HG03558 (cell line): ENCODE data around the gene CCL19.

Experiments
- ATAC-seq: cut with Tn5 transposase; IDR thresholded peaks from one replicate; pipeline ENCODE4 v1.9.1; 2021; ENCODE audit warnings: moderate number of reproducible peaks; ENCODE audit not compliant: unreplicated experiment; ENCODE audit errors: extremely low read depth

The CCL19 gene

GRCh38 chr9:34701023-34701768 is 10.1 kb upstream of the CCL19 start:
- no peak for ATAC-seq

- no peak for ATAC-seq
Measured at GRCh38 chr9:34694811-34695210, 3.7 kb upstream of the CCL19 start.

- no peak for ATAC-seq
Measured at GRCh38 chr9:34693560-34693959, 2.5 kb upstream of the CCL19 start.

- ATAC-seq: no peak
Measured at GRCh38 chr9:34691936-34692315, 850 bp upstream of the CCL19 start.

- no peak for ATAC-seq
Measured at GRCh38 chr9:34689512-34689911, 1.6 kb downstream of the CCL19 start.

GRCh38 chr9:34689116-34689470 is 2.0 kb downstream of the CCL19 start:
- ATAC-seq: no peak

- ATAC-seq: no peak
Measured at GRCh38 chr9:34688329-34689115, 2.6 kb downstream of the CCL19 start.

- no peak for ATAC-seq
Measured at GRCh38 chr9:34687276-34688030, 3.6 kb downstream of the CCL19 start.

- ATAC-seq: no peak
Measured at GRCh38 chr9:34686732-34687131, 4.3 kb downstream of the CCL19 start.

GRCh38 chr9:34686231-34686630 is 4.8 kb downstream of the CCL19 start:
- ATAC-seq: no peak

GRCh38 chr9:34685591-34685990 is 5.5 kb downstream of the CCL19 start:
- ATAC-seq: no peak

GRCh38 chr9:34684816-34685215 is 6.3 kb downstream of the CCL19 start:
- ATAC-seq: no peak

- no peak for ATAC-seq
Measured at GRCh38 chr9:34684145-34684544, 6.9 kb downstream of the CCL19 start.

- no peak for ATAC-seq
Measured at GRCh38 chr9:34675869-34676268, 15.2 kb downstream of the CCL19 start.

GRCh38 chr9:34675048-34675714 is 15.9 kb downstream of the CCL19 start:
- ATAC-seq: no peak

GRCh38 chr9:34674440-34674839 is 16.6 kb downstream of the CCL19 start:
- no peak for ATAC-seq

GRCh38 chr9:34671307-34671706 is 19.8 kb downstream of the CCL19 start:
- no peak for ATAC-seq

GRCh38 chr9:34669809-34670562 is 21.1 kb downstream of the CCL19 start:
- no peak for ATAC-seq

GRCh38 chr9:34665381-34666250 is 25.5 kb downstream of the CCL19 start:
- ATAC-seq: no peak
